CD8-positive, alpha-beta memory T cell (primary cell): ENCODE results near the gene IRX2. TPM values are rescaled to one million over a fixed set of nuclear protein-coding genes. Genes with fewer than 3 reads are reported as not detected.

Source experiments
- CTCF ChIA-PET: fragments of 350-600 bp; sonication (Branson Sonifier 250); formaldehyde crosslinking; loops from one replicate; lab custom pipeline; 2021; ENCODE audit warnings: antibody characterized with exemption; lab: Charles Lee
- POLR2A ChIA-PET: fragments of 350-600 bp; sonication (Branson Sonifier 250); formaldehyde crosslinking; loops from one replicate; lab custom pipeline; 2021; ENCODE audit warnings: antibody characterized with exemption; lab: Charles Lee
- DNase-seq, 5 donors: peaks; one replicate each; pipeline versions ENCODE4 v3.0.0 to v3.0.0-alpha.2; 2020 to 2022; ENCODE audit warnings: mixed read lengths in 1 of 5
- H3K27ac ChIP-seq: one replicate; pipeline ENCODE4 v1.7.0; 2013; ENCODE audit warnings: low read depth, mild to moderate bottlenecking, low read length, moderate library complexity
- H3K27me3 ChIP-seq: 2 replicates; pipeline ENCODE4 v1.7.0; 2013; ENCODE audit warnings: low read length, mild to moderate bottlenecking; ENCODE audit not compliant: insufficient read depth, poor library complexity, severe bottlenecking
- H3K36me3 ChIP-seq: 2 replicates; pipeline ENCODE4 v1.7.0; 2013; ENCODE audit warnings: mild to moderate bottlenecking, low read length, moderate library complexity; ENCODE audit not compliant: insufficient read depth
- H3K4me1 ChIP-seq: 2 replicates; pipeline ENCODE4 v1.7.0; 2013; ENCODE audit warnings: mild to moderate bottlenecking, low read length, moderate library complexity; ENCODE audit not compliant: insufficient read depth
- H3K4me3 ChIP-seq: 2 replicates; pipeline ENCODE4 v1.7.0; 2013; ENCODE audit warnings: mild to moderate bottlenecking, low read length
- H3K9me3 ChIP-seq: 2 replicates; pipeline ENCODE4 v1.7.0; 2013; ENCODE audit warnings: mild to moderate bottlenecking, low read length
- H3K27ac Mint-ChIP-seq, 8 donors: one replicate each; pipeline ENCODE4 v1.8.0; 2020 to 2021; ENCODE audit warnings: mixed read lengths in 8 of 8, mild to moderate bottlenecking in 6 of 8, inconsistent platforms in 3 of 8, moderate library complexity in 3 of 8
- H3K27me3 Mint-ChIP-seq, 2 donors: one replicate each; pipeline ENCODE4 v1.8.0; 2020 to 2021; ENCODE audit warnings: mixed read lengths in 2 of 2, mild to moderate bottlenecking in 1 of 2, moderate library complexity in 1 of 2
- H3K36me3 Mint-ChIP-seq, 3 donors: one replicate each; pipeline ENCODE4 v1.8.0; 2020 to 2021; ENCODE audit warnings: mixed read lengths in 3 of 3, inconsistent platforms in 1 of 3, mild to moderate bottlenecking in 1 of 3
- H3K4me1 Mint-ChIP-seq, 3 donors: one replicate each; pipeline ENCODE4 v1.8.0; 2020 to 2021; ENCODE audit warnings: mixed read lengths in 3 of 3, inconsistent platforms in 1 of 3, mild to moderate bottlenecking in 1 of 3
- H3K4me3 Mint-ChIP-seq, 7 donors: one replicate each; pipeline ENCODE4 v1.8.0; 2020 to 2021; ENCODE audit warnings: mixed read lengths in 7 of 7, mild to moderate bottlenecking in 6 of 7, moderate library complexity in 4 of 7, inconsistent platforms in 2 of 7
- H3K9me3 Mint-ChIP-seq, 5 donors: one replicate each; pipeline ENCODE4 v1.8.0; 2020 to 2022; ENCODE audit warnings: mixed read lengths in 5 of 5, mild to moderate bottlenecking in 3 of 5, moderate library complexity in 2 of 5, inconsistent platforms in 1 of 5
- polyA plus RNA-seq: library from polyadenylated mRNA; unstranded; fragments of 300-500 nt; fragmentation: Illumina TruSeq; gene quantifications from one replicate; pipeline ENCODE4 v1.2.3, GENCODE V29; 2021
- total RNA-seq, 2 experiments: library from RNA; stranded (reverse); gene quantifications; one replicate each; pipeline ENCODE4 v1.2.3, GENCODE V29; 2021

The IRX2 gene
- total and polyA plus RNA-seq, 3 experiments from 2014 or later, result not detected

DNA sequence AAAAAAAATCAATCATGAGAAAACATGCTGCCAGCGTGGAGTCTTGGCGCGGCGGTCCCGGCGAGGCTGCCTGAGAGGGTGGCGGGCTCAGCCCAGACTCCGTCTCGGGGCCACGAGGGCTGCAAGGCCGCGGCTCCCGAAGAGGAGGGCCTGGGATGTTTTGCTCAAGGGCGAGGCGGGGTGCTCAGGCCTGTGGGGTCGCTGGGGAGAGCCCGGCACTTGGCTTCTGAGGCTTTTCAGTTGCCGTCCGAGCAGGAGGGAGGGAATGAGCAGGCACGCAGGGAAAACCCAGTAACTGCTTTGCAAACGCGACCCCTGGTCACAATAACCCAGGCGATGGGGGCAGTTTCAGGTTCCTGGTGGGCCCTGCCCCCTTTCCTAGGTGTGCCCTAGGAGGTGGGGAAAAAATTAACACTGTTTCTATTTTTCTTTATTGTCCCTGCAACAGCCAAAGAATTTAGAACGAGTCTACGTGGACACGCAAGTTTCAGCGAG is 3.2 kb upstream of the IRX2 start:
- H3K36me3 Mint-ChIP-seq, result no peaks in the 10 kb centered on the region
- no peak for DNase-seq
- Histone ChIP-seq H3K27me3 (no peaks in the 10 kb centered on the region), H3K36me3 (no peaks in the 10 kb centered on the region), H3K4me1 (no peaks in the 10 kb centered on the region), H3K4me3 (no peak overlapping the region), H3K27ac (no peak overlapping the region), H3K9me3 (no peaks in the 10 kb centered on the region)
- peaks cover 0 to 22% (median 5%) of the 10 kb centered on the region in 5 donors for H3K9me3 Mint-ChIP-seq
- no peak overlapping the region for H3K27ac Mint-ChIP-seq
- peaks cover 4 to 12% (median 4%) of the 10 kb centered on the region in 3 donors for H3K4me1 Mint-ChIP-seq
- POLR2A ChIA-PET, result no interaction called here
- no peak overlapping the region for H3K4me3 Mint-ChIP-seq
- H3K27me3 Mint-ChIP-seq, result peaks cover 43 to 60% of the 10 kb centered on the region in 2 donors
- CTCF ChIA-PET, result no interaction called here

DNA sequence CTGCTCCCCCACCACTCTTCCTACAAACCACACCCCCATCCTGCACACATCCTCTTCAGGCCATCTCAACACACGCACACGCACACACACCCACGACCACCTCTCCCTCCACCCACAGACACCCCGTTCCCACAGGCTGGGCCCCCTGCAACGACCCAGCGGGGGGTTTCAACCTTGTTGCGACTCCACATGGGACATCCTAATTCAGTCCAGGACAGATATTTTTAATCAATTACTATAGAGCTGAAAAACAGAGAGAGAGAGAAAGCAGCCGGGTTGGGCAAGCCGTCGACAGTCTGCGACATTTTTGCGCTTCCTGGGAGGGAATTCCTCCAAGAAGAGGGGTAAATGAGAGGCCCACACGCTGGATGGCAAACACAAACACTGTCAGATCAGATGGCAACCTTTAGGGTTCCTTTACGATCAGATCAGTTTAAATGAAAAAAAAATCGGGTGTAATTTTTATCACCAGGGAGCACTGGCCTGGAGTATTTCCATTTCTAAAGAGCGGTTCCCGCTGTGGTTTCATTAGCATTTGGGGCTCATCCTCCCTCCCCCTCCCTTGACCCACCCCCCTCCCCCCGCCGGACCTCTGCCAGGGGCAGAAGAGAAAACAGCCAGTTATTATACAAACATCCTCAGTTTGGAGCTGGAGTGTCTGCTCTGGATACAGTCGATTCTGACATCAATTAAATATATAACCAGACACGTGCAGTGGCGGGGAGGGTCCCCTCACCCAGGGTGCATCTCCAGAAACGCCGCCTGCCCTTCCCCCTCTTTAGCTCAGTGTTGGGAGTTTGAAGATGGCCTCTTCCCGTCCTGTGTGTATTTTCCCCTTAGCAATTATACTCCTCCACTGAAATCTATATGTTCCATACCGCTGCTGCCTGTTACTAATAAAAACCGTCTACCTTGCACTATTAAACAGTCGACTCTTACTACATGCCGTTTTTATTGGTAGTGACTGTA is 2.3 kb upstream of the IRX2 start:
- Histone ChIP-seq H3K9me3 (no peaks in the 10 kb centered on the region), H3K4me1 (no peaks in the 10 kb centered on the region), H3K36me3 (no peaks in the 10 kb centered on the region), H3K27ac (no peak overlapping the region), H3K4me3 (no peak overlapping the region), H3K27me3 (no peaks in the 10 kb centered on the region)
- Mint-ChIP-seq H3K4me1 (peaks cover 4 to 12% (median 4%) of the 10 kb centered on the region in 3 donors), H3K9me3 (peaks cover 0 to 22% (median 5%) of the 10 kb centered on the region in 5 donors), H3K27ac (no peak overlapping the region), H3K27me3 (peaks cover 43 to 57% of the 10 kb centered on the region in 2 donors), H3K4me3 (peak overlapping the region in 1 of 7 donors; percentile 20), H3K36me3 (no peaks in the 10 kb centered on the region)
- ChIA-PET CTCF (no interaction called here), POLR2A (no interaction called here)
- no peak for DNase-seq

- H3K27ac Mint-ChIP-seq, result no peak overlapping the region
- peaks cover 0 to 20% (median 5%) of the 10 kb centered on the region in 5 donors for H3K9me3 Mint-ChIP-seq
- Histone ChIP-seq H3K4me3 (no peak overlapping the region), H3K36me3 (no peaks in the 10 kb centered on the region), H3K27ac (no peak overlapping the region), H3K9me3 (no peaks in the 10 kb centered on the region), H3K4me1 (no peaks in the 10 kb centered on the region), H3K27me3 (no peaks in the 10 kb centered on the region)
- no peak overlapping the region for H3K4me3 Mint-ChIP-seq
- CTCF ChIA-PET, result no interaction called here
- peaks cover 4 to 12% (median 4%) of the 10 kb centered on the region in 3 donors for H3K4me1 Mint-ChIP-seq
- H3K27me3 Mint-ChIP-seq, result peaks cover 40 to 54% of the 10 kb centered on the region in 2 donors
- no peaks in the 10 kb centered on the region for H3K36me3 Mint-ChIP-seq
- DNase-seq, result no peak
- POLR2A ChIA-PET, result no interaction called here
Measured at GRCh38 chr5:2752821-2753439, 1.5 kb upstream of the IRX2 start.

DNA sequence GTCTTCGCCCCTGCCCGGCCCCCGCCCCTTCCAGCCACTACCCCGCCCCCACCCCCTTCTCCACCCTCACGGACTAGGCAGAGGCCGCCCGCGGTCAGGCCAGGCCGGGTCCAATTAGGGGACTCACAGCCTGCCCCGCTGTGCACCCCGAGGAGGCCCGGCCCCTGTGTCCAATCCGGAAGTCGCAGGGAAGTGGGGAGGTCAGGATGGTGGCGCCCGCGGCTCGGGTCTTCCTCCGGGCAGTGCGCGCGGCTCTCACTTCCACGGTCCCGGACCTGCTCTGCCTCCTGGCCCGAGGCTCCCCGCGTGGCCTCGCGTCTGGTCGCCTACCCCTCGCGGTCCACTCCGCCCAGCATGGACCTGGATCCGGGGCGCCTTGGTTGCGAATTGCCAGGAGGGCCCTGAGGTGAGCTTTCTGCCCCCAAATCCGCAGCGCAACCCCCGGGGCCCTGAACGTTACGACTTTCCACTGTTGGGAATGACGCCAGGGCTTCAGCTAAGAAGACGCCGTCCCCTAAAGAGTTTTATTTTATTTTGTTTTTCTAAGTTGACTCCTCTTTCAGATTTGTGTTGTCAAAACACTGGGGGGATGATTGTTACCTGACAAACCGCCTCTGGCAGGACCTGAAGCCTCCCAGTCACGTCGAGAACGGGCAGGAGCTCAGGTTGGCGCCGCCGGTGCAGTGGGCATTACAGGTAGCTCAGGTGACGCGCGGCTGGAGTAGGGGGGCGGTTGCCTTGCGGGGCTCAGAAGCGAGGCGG is 763 bp upstream of the IRX2 start:
- ChIA-PET POLR2A (no interaction called here), CTCF (no interaction called here)
- no peaks in the 10 kb centered on the region for H3K27me3 ChIP-seq
- no peaks in the 10 kb centered on the region for H3K9me3 ChIP-seq
- Mint-ChIP-seq H3K36me3 (no peaks in the 10 kb centered on the region), H3K4me1 (peaks cover 4 to 12% (median 4%) of the 10 kb centered on the region in 3 donors), H3K27me3 (peaks cover 45 to 54% of the 10 kb centered on the region in 2 donors), H3K4me3 (no peak overlapping the region), H3K27ac (no peak overlapping the region), H3K9me3 (peaks cover 0 to 22% (median 5%) of the 10 kb centered on the region in 5 donors)
- DNase-seq, result no peak
- no peaks in the 10 kb centered on the region for H3K36me3 ChIP-seq
- no peak overlapping the region for H3K27ac ChIP-seq
- H3K4me3 ChIP-seq, result no peak overlapping the region
- H3K4me1 ChIP-seq, result no peaks in the 10 kb centered on the region

- Mint-ChIP-seq H3K4me3 (no peak overlapping the region), H3K27me3 (peaks cover 37 to 54% of the 10 kb centered on the region in 2 donors), H3K4me1 (peaks cover 1 to 6% (median 4%) of the 10 kb centered on the region in 3 donors), H3K36me3 (no peaks in the 10 kb centered on the region), H3K9me3 (peaks cover 0 to 24% (median 5%) of the 10 kb centered on the region in 5 donors), H3K27ac (no peak overlapping the region)
- no peaks in the 10 kb centered on the region for H3K4me1 ChIP-seq
- H3K27me3 ChIP-seq, result no peaks in the 10 kb centered on the region
- ChIA-PET POLR2A (no interaction called here), CTCF (no interaction called here)
- no peaks in the 10 kb centered on the region for H3K36me3 ChIP-seq
- no peak for DNase-seq
- no peak overlapping the region for H3K4me3 ChIP-seq
- H3K27ac ChIP-seq, result no peak overlapping the region
- no peaks in the 10 kb centered on the region for H3K9me3 ChIP-seq
Measured at GRCh38 chr5:2750758-2751464, 566 bp downstream of the IRX2 start.

GRCh38 chr5:2750026-2750757 is 1.3 kb downstream of the IRX2 start:
- Mint-ChIP-seq H3K27ac (no peak overlapping the region), H3K4me1 (peaks cover 0 to 3% (median 2%) of the 10 kb centered on the region in 3 donors)

GRCh38 chr5:2749514-2750025 is 1.9 kb downstream of the IRX2 start:
- Mint-ChIP-seq H3K27ac (no peak overlapping the region), H3K4me3 (peak overlapping the region in 1 of 7 donors; percentile 17), H3K27me3 (peaks cover 35 to 60% of the 10 kb centered on the region in 2 donors), H3K36me3 (no peaks in the 10 kb centered on the region), H3K9me3 (peaks cover 0 to 24% (median 5%) of the 10 kb centered on the region in 5 donors), H3K4me1 (peaks cover 0 to 2% (median 2%) of the 10 kb centered on the region in 3 donors)
- no peaks in the 10 kb centered on the region for H3K9me3 ChIP-seq
- no peaks in the 10 kb centered on the region for H3K4me1 ChIP-seq
- H3K27me3 ChIP-seq, result peaks cover 5% of the 10 kb centered on the region
- H3K36me3 ChIP-seq, result no peaks in the 10 kb centered on the region
- H3K4me3 ChIP-seq, result no peak overlapping the region
- ChIA-PET CTCF (no interaction called here), POLR2A (no interaction called here)
- DNase-seq, result no peak
- no peak overlapping the region for H3K27ac ChIP-seq

More at GRCh38 chr5:2750026-2750757, 1.3 kb downstream of the IRX2 start:
- no peaks in the 10 kb centered on the region for H3K36me3 Mint-ChIP-seq
- no peak for DNase-seq
- Histone ChIP-seq H3K27me3 (no peaks in the 10 kb centered on the region), H3K9me3 (no peaks in the 10 kb centered on the region), H3K4me1 (no peaks in the 10 kb centered on the region), H3K27ac (no peak overlapping the region), H3K36me3 (no peaks in the 10 kb centered on the region), H3K4me3 (no peak overlapping the region)
- CTCF ChIA-PET, result no interaction called here
- peak overlapping the region in 1 of 7 donors; percentile 17 for H3K4me3 Mint-ChIP-seq
- peaks cover 0 to 24% (median 5%) of the 10 kb centered on the region in 5 donors for H3K9me3 Mint-ChIP-seq
- POLR2A ChIA-PET, result no interaction called here
- H3K27me3 Mint-ChIP-seq, result peaks cover 34 to 54% of the 10 kb centered on the region in 2 donors
